PFSK-1 (cell line): Measurements from ENCODE around the gene HELT.

Experiments
- POLR2AphosphoS5 ChIP-seq: IDR thresholded peaks from 2 replicates; pipeline ENCODE4 v1.6.1; 2012; ENCODE audit warnings: low read depth, mild to moderate bottlenecking, control low read depth, low read length, moderate library complexity
- SIN3A ChIP-seq: IDR thresholded peaks from 2 replicates; pipeline ENCODE4 v1.6.1; 2012; ENCODE audit warnings: mild to moderate bottlenecking, low read length, moderate library complexity, borderline replicate concordance; ENCODE audit not compliant: insufficient read depth
- TAF1 ChIP-seq: IDR thresholded peaks from 2 replicates; pipeline ENCODE4 v1.6.1; 2012; ENCODE audit warnings: low read length, control low read depth, borderline replicate concordance; ENCODE audit not compliant: insufficient read depth

DNA sequence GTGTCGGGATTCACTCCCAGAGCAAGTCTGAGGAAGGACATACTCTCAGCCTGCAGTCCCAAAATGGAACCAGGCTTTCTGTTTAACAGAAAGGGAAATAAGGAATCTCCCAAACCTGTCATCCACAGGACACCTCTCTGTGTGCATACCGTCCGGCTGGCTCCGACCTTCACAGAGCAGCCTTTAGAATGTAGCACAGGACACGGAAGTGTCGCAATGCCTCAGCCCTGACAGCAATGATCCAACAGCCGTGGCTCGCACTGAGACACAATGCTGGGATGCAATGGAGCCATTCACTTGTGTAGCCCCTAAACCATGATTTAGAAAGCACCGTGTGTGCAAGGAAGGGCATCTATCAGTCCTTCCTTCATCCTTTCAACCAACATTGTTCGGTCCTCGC lies 15.5 kb upstream of the HELT start:
- TF ChIP-seq SIN3A (no peak), POLR2AphosphoS5 (no peak), TAF1 (no peak)
